ENCODE measurements around the gene ADAM12.

DNA sequence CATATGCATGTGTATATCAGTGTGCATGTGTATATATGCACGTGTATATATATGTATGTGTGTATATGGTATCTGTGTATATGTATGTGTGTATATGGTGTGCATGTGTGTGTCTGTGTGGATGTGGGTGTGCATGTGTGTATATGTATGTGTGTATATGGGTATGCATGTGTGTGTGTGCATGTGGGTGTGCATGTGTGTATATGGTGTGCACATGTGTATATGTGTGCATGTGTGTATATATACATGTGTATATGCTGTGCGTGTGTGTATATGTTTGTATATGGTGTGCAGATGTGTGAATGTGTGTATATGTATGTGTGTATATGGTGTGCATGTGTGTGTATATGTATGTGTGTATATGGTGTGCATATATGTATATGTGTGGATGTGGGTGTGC lies 245.2 kb downstream of the ADAM12 start:
- TF ChIP-seq, protein P1, sequence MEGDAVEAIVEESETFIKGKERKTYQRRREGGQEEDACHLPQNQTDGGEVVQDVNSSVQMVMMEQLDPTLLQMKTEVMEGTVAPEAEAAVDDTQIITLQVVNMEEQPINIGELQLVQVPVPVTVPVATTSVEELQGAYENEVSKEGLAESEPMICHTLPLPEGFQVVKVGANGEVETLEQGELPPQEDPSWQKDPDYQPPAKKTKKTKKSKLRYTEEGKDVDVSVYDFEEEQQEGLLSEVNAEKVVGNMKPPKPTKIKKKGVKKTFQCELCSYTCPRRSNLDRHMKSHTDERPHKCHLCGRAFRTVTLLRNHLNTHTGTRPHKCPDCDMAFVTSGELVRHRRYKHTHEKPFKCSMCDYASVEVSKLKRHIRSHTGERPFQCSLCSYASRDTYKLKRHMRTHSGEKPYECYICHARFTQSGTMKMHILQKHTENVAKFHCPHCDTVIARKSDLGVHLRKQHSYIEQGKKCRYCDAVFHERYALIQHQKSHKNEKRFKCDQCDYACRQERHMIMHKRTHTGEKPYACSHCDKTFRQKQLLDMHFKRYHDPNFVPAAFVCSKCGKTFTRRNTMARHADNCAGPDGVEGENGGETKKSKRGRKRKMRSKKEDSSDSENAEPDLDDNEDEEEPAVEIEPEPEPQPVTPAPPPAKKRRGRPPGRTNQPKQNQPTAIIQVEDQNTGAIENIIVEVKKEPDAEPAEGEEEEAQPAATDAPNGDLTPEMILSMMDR (IDR thresholded peaks at IDR 0.05) = no peak
- no peak for TF ChIP-seq POLR2A (IDR thresholded peaks at IDR 0.05)
